ENCODE measurements around the gene CEP85. TPM values are rescaled to one million over a fixed set of nuclear protein-coding genes. Genes with fewer than 3 reads are reported as not detected.
"Not testable (repeated sequence)": the region's sequence is repeated elsewhere in the genome, so short reads cannot be mapped to it uniquely, and the experiment has no call there.

The CEP85 gene
- total and polyA plus RNA-seq, 2 donors, result 9.7 to 18.7 TPM

DNA sequence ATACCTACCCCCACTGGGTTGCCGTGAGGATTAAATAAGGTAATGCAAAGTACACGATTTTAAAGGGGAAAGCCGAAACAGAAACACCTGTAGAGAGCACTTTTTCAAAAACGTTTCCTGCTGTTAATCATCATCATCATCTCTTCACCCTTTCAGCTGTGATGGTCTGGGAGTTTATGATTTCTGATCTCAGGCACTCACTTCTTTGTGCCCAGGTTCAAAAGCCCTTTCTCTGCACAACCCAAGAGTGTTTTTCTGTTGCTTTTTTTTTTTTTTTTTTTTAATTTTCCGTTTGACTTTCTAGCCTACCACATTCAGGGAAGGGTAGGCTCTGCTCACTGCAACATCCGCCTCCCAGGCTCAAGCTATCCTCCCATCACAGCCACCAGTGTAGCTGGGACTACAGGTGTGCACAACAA lies 73.4 kb downstream of the CEP85 start:
- H3K27me3 ChIP-seq (ENCODE audit: control insufficient read depth in 2 of 2, insufficient read depth in 1 of 2, low read length in 1 of 2), result no peaks in the 10 kb centered on the region
- peaks cover 26 to 68% of the 10 kb centered on the region in 2 donors for H3K4me1 ChIP-seq (ENCODE audit: control insufficient read depth in 2 of 2, insufficient read depth in 2 of 2, low read length in 2 of 2)
- peak overlapping the region; percentile 91 to 99 for H3K27ac ChIP-seq (ENCODE audit: low read depth in 1 of 2, low read length in 1 of 2)
- peak in 5 of 9 donors; percentile 62 to 86 (median 70) for DNase-seq (ENCODE audit: low read depth in 6 of 9, low spot score in 9 of 9)
- 4% methylated on average over 6 of the region's 6 CpGs for WGBS
- peak overlapping the region; percentile 58 to 73 for H3K4me3 ChIP-seq (ENCODE audit: low read length in 2 of 2)
- H3K36me3 ChIP-seq (ENCODE audit: control insufficient read depth in 2 of 2, insufficient read depth in 2 of 2, low read length in 1 of 2), result no peaks in the 10 kb centered on the region
- no peaks in the 10 kb centered on the region for H3K9me3 ChIP-seq (ENCODE audit: control insufficient read depth in 2 of 2, insufficient read depth in 1 of 2, low read length in 1 of 2)

DNA sequence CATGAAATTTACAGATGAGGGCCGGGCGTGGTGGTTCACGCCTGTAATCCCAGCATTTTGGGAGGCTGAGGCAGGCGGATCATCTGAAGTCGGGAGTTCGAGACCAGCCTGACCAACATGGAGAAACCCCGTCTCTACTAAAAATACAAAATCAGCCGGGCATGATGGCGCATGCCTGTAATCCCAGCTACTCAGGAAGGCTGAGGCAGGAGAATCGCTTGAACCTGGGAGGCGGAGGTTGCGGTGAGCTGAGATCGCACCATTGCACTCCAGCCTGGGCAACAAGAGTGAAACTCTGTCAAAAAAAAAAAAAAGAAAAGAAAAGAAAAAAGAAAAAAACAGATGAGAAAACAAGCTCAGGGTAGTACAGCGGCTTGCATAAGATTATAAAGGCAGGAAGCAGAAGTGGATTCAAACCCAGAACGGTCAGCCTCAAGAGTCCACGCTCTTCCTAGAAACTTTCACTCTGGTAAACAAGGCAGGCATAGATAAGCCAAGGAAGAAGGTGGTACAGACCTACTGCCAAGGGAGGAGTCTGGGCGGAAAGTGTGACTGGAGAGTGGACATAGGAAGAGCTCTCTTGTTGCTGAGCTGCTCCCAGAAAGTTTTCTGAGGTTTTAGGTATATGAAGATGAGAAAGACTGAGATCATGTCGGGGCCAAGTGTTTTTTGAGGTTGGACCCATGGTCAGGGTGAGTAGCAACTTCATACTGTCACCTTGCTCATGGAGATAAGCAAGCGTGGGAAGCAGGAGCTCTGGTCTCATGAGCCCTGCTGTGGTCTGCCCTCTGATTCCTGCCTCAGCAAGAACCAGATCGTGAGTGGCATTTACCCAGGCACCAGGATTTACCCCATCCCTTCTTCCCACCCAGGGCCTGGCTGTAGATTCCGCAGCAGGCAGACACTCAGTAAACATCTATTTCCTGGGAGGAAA lies 74.2 kb downstream of the CEP85 start:
- H3K27ac ChIP-seq (ENCODE audit: low read depth in 1 of 2, low read length in 1 of 2), result peak overlapping the region; percentile 91 to 99
- peaks cover 26 to 62% of the 10 kb centered on the region in 2 donors for H3K4me1 ChIP-seq (ENCODE audit: control insufficient read depth in 2 of 2, insufficient read depth in 2 of 2, low read length in 2 of 2)
- not testable (repeated sequence) for H3K27me3 ChIP-seq (ENCODE audit: control insufficient read depth in 2 of 2, insufficient read depth in 1 of 2, low read length in 1 of 2); H3K4me3 ChIP-seq (ENCODE audit: low read length in 2 of 2); H3K36me3 ChIP-seq (ENCODE audit: control insufficient read depth in 2 of 2, insufficient read depth in 2 of 2, low read length in 1 of 2); DNase-seq (ENCODE audit: low read depth in 6 of 9, low spot score in 9 of 9); H3K9me3 ChIP-seq (ENCODE audit: control insufficient read depth in 2 of 2, insufficient read depth in 1 of 2, low read length in 1 of 2)
- 85% methylated on average over 21 of the region's 21 CpGs for WGBS

DNA sequence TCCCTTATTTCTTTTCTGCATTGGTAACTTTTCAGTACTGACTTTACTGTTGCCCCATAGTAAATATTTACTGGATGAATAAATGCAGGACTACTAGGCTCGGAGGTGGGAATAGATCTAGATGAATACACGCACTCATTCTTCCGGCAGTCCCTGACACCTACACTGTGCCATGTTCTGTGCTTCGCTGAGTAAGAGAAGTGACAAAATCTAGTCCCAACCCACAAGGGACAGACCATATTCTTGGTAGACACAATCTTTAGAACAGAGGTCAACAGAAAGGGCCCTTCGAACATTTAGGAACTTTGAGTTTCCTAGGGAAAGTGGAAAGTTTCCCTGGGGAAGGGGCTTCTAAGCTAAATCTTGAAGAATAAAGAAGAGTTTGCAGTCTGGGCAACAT lies 80.5 kb downstream of the CEP85 start:
- Histone ChIP-seq H3K27me3 (ENCODE audit: control insufficient read depth in 2 of 2, insufficient read depth in 1 of 2, low read length in 1 of 2) (no peaks in the 10 kb centered on the region), H3K36me3 (ENCODE audit: control insufficient read depth in 2 of 2, insufficient read depth in 2 of 2, low read length in 1 of 2) (no peaks in the 10 kb centered on the region), H3K4me3 (ENCODE audit: low read length in 2 of 2) (no peak overlapping the region), H3K4me1 (ENCODE audit: control insufficient read depth in 2 of 2, insufficient read depth in 2 of 2, low read length in 2 of 2) (peaks cover 41 to 62% of the 10 kb centered on the region in 2 donors), H3K9me3 (ENCODE audit: control insufficient read depth in 2 of 2, insufficient read depth in 1 of 2, low read length in 1 of 2) (no peaks in the 10 kb centered on the region), H3K27ac (ENCODE audit: low read depth in 1 of 2, low read length in 1 of 2) (peak overlapping the region; percentile 52 to 89)
- 96% methylated on average over 5 of the region's 5 CpGs for WGBS
- no peak for DNase-seq (ENCODE audit: low read depth in 6 of 9, low spot score in 9 of 9)

DNA sequence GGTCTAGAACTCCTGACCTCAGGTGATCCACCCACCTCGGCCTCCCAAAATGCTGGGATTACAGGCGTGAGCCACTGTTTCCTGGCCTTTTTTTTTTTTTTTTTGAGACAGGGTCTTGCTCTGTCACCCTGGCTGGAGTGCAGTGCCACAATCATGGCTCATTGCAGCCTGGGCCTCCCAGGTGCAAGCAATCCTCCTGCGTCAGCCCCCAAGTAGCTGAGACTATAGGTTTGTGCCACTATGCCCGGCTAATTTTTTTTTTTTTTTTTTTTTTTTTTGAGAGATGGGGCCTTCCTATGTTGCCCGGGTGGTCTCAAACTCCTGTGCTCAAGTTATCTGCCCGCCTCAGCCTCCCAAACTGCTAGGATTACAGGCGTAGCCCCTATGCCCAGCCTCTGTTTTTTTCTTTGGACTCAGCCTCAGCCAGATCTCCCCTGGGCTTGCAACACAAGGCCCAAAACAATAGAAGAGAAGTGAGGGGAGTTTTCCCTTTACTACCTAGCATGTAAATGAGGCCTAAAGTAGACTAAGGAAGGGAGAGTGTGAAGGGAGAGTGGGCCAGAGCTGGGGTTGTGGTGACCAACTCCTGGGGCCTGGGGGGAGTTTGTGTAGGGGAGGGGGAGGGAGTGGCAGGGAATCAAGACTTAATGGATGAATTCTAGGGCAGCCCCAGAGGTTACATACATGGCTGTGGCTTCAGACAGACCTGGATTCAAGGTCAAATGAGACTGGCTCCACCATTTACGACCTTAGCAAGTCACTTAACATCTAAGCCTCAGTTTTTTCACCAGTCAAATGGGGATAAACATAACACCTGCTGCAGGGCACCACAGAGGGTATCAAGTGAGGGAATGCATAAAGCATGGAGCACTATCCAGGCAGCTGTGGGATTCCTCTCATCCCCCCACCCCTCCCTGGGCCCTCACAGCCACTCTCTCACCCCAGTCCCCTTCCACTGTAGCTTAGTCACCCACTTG lies 82.2 kb downstream of the CEP85 start:
- Histone ChIP-seq H3K27me3 (ENCODE audit: control insufficient read depth in 2 of 2, insufficient read depth in 1 of 2, low read length in 1 of 2) (no peaks in the 10 kb centered on the region), H3K9me3 (ENCODE audit: control insufficient read depth in 2 of 2, insufficient read depth in 1 of 2, low read length in 1 of 2) (no peaks in the 10 kb centered on the region), H3K4me3 (ENCODE audit: low read length in 2 of 2) (no peak overlapping the region), H3K36me3 (ENCODE audit: control insufficient read depth in 2 of 2, insufficient read depth in 2 of 2, low read length in 1 of 2) (peaks cover 10 to 12% of the 10 kb centered on the region in 2 donors), H3K4me1 (ENCODE audit: control insufficient read depth in 2 of 2, insufficient read depth in 2 of 2, low read length in 2 of 2) (peaks cover 45 to 68% of the 10 kb centered on the region in 2 donors), H3K27ac (ENCODE audit: low read depth in 1 of 2, low read length in 1 of 2) (peak overlapping the region; percentile 76 to 89)
- WGBS, result 82% methylated on average over 8 of the region's 8 CpGs
- no peak for DNase-seq (ENCODE audit: low read depth in 6 of 9, low spot score in 9 of 9)

DNA sequence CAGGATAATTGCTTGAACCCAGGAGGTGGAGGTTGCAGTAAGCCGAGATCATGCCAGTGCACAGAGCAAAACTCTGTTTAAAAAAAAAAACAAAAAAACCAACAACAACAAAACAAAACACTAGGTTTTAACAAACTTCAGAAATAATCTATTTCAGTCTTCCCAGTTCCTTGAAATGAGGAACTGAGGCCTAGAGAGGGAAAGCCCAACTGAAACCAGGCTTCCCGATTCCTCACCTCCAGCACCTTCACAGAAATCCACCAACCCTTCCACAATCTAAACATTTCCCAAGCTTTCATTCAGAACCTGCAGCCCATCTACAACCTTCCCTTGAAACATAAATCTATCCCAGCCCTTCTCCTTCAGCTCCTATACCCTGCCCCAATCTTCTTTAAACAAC lies 83.1 kb downstream of the CEP85 start:
- no peaks in the 10 kb centered on the region for H3K9me3 ChIP-seq (ENCODE audit: control insufficient read depth in 2 of 2, insufficient read depth in 1 of 2, low read length in 1 of 2)
- peaks cover 50 to 78% of the 10 kb centered on the region in 2 donors for H3K4me1 ChIP-seq (ENCODE audit: control insufficient read depth in 2 of 2, insufficient read depth in 2 of 2, low read length in 2 of 2)
- 59% methylated on average over 2 of the region's 2 CpGs for WGBS
- peaks cover 18 to 21% of the 10 kb centered on the region in 2 donors for H3K36me3 ChIP-seq (ENCODE audit: control insufficient read depth in 2 of 2, insufficient read depth in 2 of 2, low read length in 1 of 2)
- H3K4me3 ChIP-seq (ENCODE audit: low read length in 2 of 2), result peak overlapping the region; percentile 57 to 63
- DNase-seq (ENCODE audit: low read depth in 6 of 9, low spot score in 9 of 9), result no peak
- no peaks in the 10 kb centered on the region for H3K27me3 ChIP-seq (ENCODE audit: control insufficient read depth in 2 of 2, insufficient read depth in 1 of 2, low read length in 1 of 2)
- H3K27ac ChIP-seq (ENCODE audit: low read depth in 1 of 2, low read length in 1 of 2), result peak overlapping the region; percentile 64 to 70

DNA sequence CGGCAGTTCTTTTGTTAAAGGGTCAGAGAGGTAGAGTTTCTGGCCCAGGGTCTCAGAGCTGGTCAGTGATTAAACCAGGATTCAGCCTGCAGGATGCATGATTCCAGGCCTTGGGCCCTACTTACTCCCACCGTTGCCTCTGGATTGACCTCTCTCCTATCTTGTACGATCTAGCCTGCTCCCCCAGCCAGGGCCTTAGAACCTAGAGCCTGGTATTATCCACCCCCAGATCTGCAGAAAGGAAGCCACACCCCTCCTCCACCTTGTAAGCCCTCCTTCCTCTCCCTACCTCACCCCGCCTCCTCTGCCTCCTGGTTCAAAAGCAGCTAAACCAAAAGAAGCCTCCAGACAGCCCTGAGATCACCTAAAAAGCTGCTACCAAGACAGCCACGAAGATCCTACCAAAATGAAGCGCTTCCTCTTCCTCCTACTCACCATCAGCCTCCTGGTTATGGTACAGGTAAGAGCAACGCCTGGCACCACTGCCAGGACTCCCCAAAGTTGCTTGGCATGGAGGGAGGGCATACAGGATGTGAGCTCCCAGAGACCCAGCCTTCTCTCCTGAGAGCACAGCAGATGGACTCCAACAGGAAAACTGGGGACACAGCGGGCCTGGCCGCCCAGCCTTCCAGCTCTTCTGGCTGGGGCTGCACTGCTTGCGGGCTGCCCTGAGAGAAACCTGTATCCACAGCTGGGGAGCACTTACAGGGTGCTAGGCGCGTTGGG lies 83.8 kb downstream of the CEP85 start, which contains the start of gene CD52:
CD52 (plus strand) TSS at position 347 of the 726 bp plus-strand sequence; CDS start at position 407, 60 bp downstream.
- peaks cover 23 to 27% of the 10 kb centered on the region in 2 donors for H3K36me3 ChIP-seq (ENCODE audit: control insufficient read depth in 2 of 2, insufficient read depth in 2 of 2, low read length in 1 of 2)
- peak in 8 of 9 donors; percentile 57 to 93 (median 80) for DNase-seq (ENCODE audit: low read depth in 6 of 9, low spot score in 9 of 9)
- 17% methylated on average over 12 of the region's 12 CpGs for WGBS
- H3K9me3 ChIP-seq (ENCODE audit: control insufficient read depth in 2 of 2, insufficient read depth in 1 of 2, low read length in 1 of 2), result no peaks in the 10 kb centered on the region
- peak within 1 kb of the TSS; percentile 57 to 63 for H3K4me3 ChIP-seq (ENCODE audit: low read length in 2 of 2)
- H3K27ac ChIP-seq (ENCODE audit: low read depth in 1 of 2, low read length in 1 of 2), result peak within 1 kb of the TSS; percentile 84 to 89
- peaks cover 50 to 84% of the 10 kb centered on the region in 2 donors for H3K4me1 ChIP-seq (ENCODE audit: control insufficient read depth in 2 of 2, insufficient read depth in 2 of 2, low read length in 2 of 2)
- H3K27me3 ChIP-seq (ENCODE audit: control insufficient read depth in 2 of 2, insufficient read depth in 1 of 2, low read length in 1 of 2), result no peaks in the 10 kb centered on the region

DNA sequence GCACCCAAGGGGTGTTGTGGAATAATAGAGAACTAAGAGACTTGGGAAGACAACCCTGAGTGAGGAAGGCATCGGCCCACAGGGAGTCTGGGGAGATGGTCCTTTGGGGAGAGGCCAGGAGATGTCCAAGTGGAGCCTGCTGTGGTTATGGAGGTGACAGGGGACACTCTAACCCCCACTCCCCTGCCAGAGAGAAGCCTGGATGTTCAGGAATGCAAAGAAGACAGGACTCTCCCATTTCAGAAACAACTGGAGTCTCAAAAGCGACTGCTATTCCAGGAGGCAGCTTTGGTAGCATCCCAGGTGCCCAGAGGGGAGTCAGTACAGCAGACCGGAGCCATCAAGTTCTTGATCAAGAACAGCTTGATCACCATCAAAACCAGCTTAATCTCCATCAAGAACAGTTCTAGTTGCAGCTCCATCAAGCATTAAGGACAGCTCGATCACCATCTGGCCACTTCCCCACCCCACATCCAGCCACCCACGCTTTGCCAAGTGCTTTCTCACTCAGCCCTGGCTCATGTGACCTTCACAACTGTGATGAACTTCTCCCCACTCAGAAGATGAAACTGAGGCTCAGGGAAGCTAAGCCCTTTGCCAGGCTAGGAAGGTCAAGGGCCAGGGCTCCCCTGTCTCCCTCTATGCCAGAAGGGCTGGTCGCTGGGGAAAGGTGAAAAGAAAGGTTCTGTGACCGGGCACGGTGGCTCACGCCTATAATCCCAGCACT lies 84.5 kb downstream of the CEP85 start:
- no peaks in the 10 kb centered on the region for H3K9me3 ChIP-seq (ENCODE audit: control insufficient read depth in 2 of 2, insufficient read depth in 1 of 2, low read length in 1 of 2)
- WGBS, result 43% methylated on average over 9 of the region's 9 CpGs
- peak overlapping the region; percentile 57 to 63 for H3K4me3 ChIP-seq (ENCODE audit: low read length in 2 of 2)
- H3K27me3 ChIP-seq (ENCODE audit: control insufficient read depth in 2 of 2, insufficient read depth in 1 of 2, low read length in 1 of 2), result no peaks in the 10 kb centered on the region
- peaks cover 25 to 31% of the 10 kb centered on the region in 2 donors for H3K36me3 ChIP-seq (ENCODE audit: control insufficient read depth in 2 of 2, insufficient read depth in 2 of 2, low read length in 1 of 2)
- DNase-seq (ENCODE audit: low read depth in 6 of 9, low spot score in 9 of 9), result peak in 1 of 9 donors; percentile 42
- peaks cover 50 to 87% of the 10 kb centered on the region in 2 donors for H3K4me1 ChIP-seq (ENCODE audit: control insufficient read depth in 2 of 2, insufficient read depth in 2 of 2, low read length in 2 of 2)
- H3K27ac ChIP-seq (ENCODE audit: low read depth in 1 of 2, low read length in 1 of 2), result peak overlapping the region; percentile 70 to 84

DNA sequence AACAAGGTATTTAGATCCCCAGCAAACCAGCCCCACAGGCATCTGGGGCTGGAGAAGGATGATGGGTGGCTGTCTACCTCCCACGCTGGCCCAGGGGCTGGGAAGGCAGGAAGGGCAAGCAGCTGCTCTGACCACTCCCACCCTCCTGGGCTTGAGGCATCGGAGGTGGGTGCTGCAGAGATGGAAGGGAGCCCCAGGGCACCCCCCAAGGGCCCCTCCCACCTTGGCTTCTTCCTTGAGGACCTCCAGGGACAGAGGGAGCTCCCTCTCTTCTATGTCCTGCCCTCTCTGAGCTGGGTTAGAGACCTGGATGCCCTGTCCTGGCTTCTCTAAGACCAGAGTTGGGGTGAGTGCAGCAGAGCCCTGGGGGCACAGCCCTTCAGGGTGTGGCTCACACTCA lies 86.9 kb downstream of the CEP85 start:
- H3K36me3 ChIP-seq (ENCODE audit: control insufficient read depth in 2 of 2, insufficient read depth in 2 of 2, low read length in 1 of 2), result peaks cover 35 to 39% of the 10 kb centered on the region in 2 donors
- H3K4me3 ChIP-seq (ENCODE audit: low read length in 2 of 2), result peak overlapping the region; percentile 57 to 63
- H3K9me3 ChIP-seq (ENCODE audit: control insufficient read depth in 2 of 2, insufficient read depth in 1 of 2, low read length in 1 of 2), result no peaks in the 10 kb centered on the region
- peaks cover 32 to 66% of the 10 kb centered on the region in 2 donors for H3K4me1 ChIP-seq (ENCODE audit: control insufficient read depth in 2 of 2, insufficient read depth in 2 of 2, low read length in 2 of 2)
- no peak for DNase-seq (ENCODE audit: low read depth in 6 of 9, low spot score in 9 of 9)
- WGBS, result 94% methylated on average over 2 of the region's 2 CpGs
- peak overlapping the region; percentile 64 to 78 for H3K27ac ChIP-seq (ENCODE audit: low read depth in 1 of 2, low read length in 1 of 2)
- H3K27me3 ChIP-seq (ENCODE audit: control insufficient read depth in 2 of 2, insufficient read depth in 1 of 2, low read length in 1 of 2), result no peaks in the 10 kb centered on the region

Measured in thymus (tissue), 11 donors.